Activated CD8-positive, alpha-beta T cell treated with anti-CD3 and anti-CD28 coated beads, Interleukin-2, amount 10 ng/mL, durations not matched to agents 7 days and 5 days (primary cell): ENCODE measurements around the gene ATP5PO. TPM values are rescaled to one million over a fixed set of nuclear protein-coding genes. Genes with fewer than 3 reads are reported as not detected.

Source experiments
- ATAC-seq: fragments of 150-1000 bp; cut with Tn5 transposase; one replicate; pipeline ENCODE4 v1.10.0; 2021; ENCODE audit warnings: moderate library complexity
- CTCF ChIA-PET: fragments of 350-600 bp; sonication (Branson Sonifier 250); formaldehyde crosslinking; loops from one replicate; lab custom pipeline; 2021; ENCODE audit warnings: antibody characterized with exemption; lab: Charles Lee
- POLR2A ChIA-PET: fragments of 350-600 bp; sonication (Branson Sonifier 250); formaldehyde crosslinking; loops from one replicate; lab custom pipeline; 2021; ENCODE audit warnings: antibody characterized with exemption; lab: Charles Lee
- DNase-seq: peaks from one replicate; pipeline ENCODE4 v3.0.0-alpha.2; 2020
- H3K27ac Mint-ChIP-seq: one replicate; pipeline ENCODE4 v1.8.0; 2021; ENCODE audit warnings: mild to moderate bottlenecking, mixed read lengths
- H3K27me3 Mint-ChIP-seq: one replicate; pipeline ENCODE4 v1.8.0; 2021; ENCODE audit warnings: low read depth, mixed read lengths
- H3K36me3 Mint-ChIP-seq: one replicate; pipeline ENCODE4 v1.8.0; 2021; ENCODE audit warnings: low read depth, mixed read lengths
- H3K4me1 Mint-ChIP-seq: one replicate; pipeline ENCODE4 v1.8.0; 2021; ENCODE audit warnings: low read depth, mixed read lengths
- H3K4me3 Mint-ChIP-seq: one replicate; pipeline ENCODE4 v1.8.0; 2021; ENCODE audit warnings: mild to moderate bottlenecking, mixed read lengths
- H3K9me3 Mint-ChIP-seq: one replicate; pipeline ENCODE4 v1.8.0; 2022; ENCODE audit warnings: mixed read lengths; ENCODE audit not compliant: insufficient read depth
- total RNA-seq, 2 experiments: library from RNA; stranded (reverse); gene quantifications; one replicate each; pipeline ENCODE4 v1.2.3, GENCODE V29; 2021

ATP5PO gene
- total RNA-seq, 2 experiments from 2014 or later, result 229 to 231 TPM

- Mint-ChIP-seq H3K27me3 (no peaks in the 10 kb centered on the region), H3K27ac (peak overlapping the region; percentile 98), H3K9me3 (peaks cover 8% of the 10 kb centered on the region), H3K4me3 (peak overlapping the region; percentile 63), H3K4me1 (peaks cover 78% of the 10 kb centered on the region), H3K36me3 (peaks cover 65% of the 10 kb centered on the region)
- ATAC-seq (peak; percentile 56), DNase-seq (peak; percentile 80)
- ChIA-PET POLR2A (interaction anchor here (0.6 to 4.1 kb wide), 17 partner anchors 8 to 1099 kb away, joined by 3 to 224 read pairs (median 8); partner anchors contain the start of genes ATP5PO, MRPS6 and SLC5A3), CTCF (interaction anchor here (0.7 to 5.3 kb wide), 10 partner anchors 10 to 407 kb away, joined by 3 to 49 read pairs (median 10); partner anchors contain the start of genes MRPS6, SLC5A3 and SON)
Measured at GRCh38 chr21:33949516-33950430, 34.2 kb upstream of the ATP5PO start.

GRCh38 chr21:33948951-33949444 is 33.4 kb upstream of the ATP5PO start:
- Mint-ChIP-seq H3K27me3 (no peaks in the 10 kb centered on the region), H3K27ac (peak overlapping the region; percentile 98), H3K36me3 (peaks cover 67% of the 10 kb centered on the region), H3K9me3 (peaks cover 7% of the 10 kb centered on the region), H3K4me3 (peak overlapping the region; percentile 63), H3K4me1 (peaks cover 81% of the 10 kb centered on the region)
- ATAC-seq (no peak), DNase-seq (no peak)
- ChIA-PET CTCF (interaction anchor here (0.9 to 5.3 kb wide), 9 partner anchors 11 to 399 kb away, joined by 3 to 49 read pairs (median 11); partner anchors contain the start of genes MRPS6 and SLC5A3), POLR2A (interaction anchor here (0.6 to 4.1 kb wide), 21 partner anchors 8 to 1100 kb away, joined by 3 to 224 read pairs (median 7); partner anchors contain the start of genes ATP5PO, MRPS6 and SLC5A3)

- H3K4me1 Mint-ChIP-seq, result peaks cover 81% of the 10 kb centered on the region
- peaks cover 5% of the 10 kb centered on the region for H3K9me3 Mint-ChIP-seq
- peak; percentile 95 for DNase-seq
- CTCF ChIA-PET, result interaction anchor here (0.9 to 5.3 kb wide), 11 partner anchors 9 to 400 kb away, joined by 3 to 49 read pairs (median 8); partner anchors contain the start of genes MRPS6 and SLC5A3
- peak overlapping the region; percentile 63 for H3K4me3 Mint-ChIP-seq
- H3K36me3 Mint-ChIP-seq, result peaks cover 70% of the 10 kb centered on the region
- ATAC-seq, result peak; percentile 62
- peak overlapping the region; percentile 98 for H3K27ac Mint-ChIP-seq
- H3K27me3 Mint-ChIP-seq, result no peaks in the 10 kb centered on the region
- POLR2A ChIA-PET, result interaction anchor here (0.6 to 4.1 kb wide), 26 partner anchors 9 to 1071 kb away, joined by 3 to 224 read pairs (median 7); partner anchors contain the start of genes ATP5PO, MRPS6 and SLC5A3
Measured at GRCh38 chr21:33948096-33948950, 32.7 kb upstream of the ATP5PO start.

GRCh38 chr21:33947451-33948095 is 32.0 kb upstream of the ATP5PO start:
- peaks cover 67% of the 10 kb centered on the region for H3K36me3 Mint-ChIP-seq

DNA sequence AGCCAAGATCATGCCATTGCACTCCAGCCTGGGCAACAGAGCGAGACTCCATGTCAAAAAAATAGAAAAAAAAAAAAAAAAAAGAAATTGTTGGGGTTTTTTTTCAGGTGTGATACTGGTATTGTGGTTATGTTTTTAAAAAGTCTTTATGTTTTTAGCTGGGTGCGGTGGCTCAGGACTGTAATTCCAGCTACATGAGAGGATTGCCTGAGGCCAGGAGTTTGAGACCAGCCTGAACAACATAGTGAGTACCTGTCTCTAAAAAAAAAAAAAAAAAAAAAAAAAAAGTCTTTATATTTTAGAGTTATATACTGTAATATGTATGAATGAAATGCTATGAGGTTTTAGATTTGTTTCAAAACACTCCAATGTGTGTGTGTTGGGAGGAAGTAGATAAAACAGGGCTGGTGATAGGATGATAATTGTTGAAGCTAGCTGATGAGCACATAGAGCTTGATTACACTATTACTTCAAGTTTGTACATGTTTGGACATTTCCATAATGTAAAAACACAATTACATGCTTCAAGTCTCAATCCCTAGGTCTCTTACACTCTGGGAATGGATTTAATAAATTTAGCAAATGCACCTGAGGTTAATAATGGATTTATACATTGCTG is 30.2 kb upstream of the ATP5PO start:
- Mint-ChIP-seq H3K36me3 (peaks cover 65% of the 10 kb centered on the region), H3K4me3 (no peak overlapping the region), H3K4me1 (peaks cover 65% of the 10 kb centered on the region)

More at GRCh38 chr21:33947451-33948095, 32.0 kb upstream of the ATP5PO start:
- Mint-ChIP-seq H3K9me3 (peaks cover 5% of the 10 kb centered on the region), H3K4me1 (peaks cover 75% of the 10 kb centered on the region), H3K4me3 (peak overlapping the region; percentile 63), H3K27ac (peak overlapping the region; percentile 98), H3K27me3 (no peaks in the 10 kb centered on the region)
- ATAC-seq (peak; percentile 68), DNase-seq (peak; percentile 91)
- POLR2A ChIA-PET, result interaction anchor here (0.6 to 4.1 kb wide), 15 partner anchors 12 to 1072 kb away, joined by 3 to 224 read pairs (median 9); partner anchors contain the start of genes MRPS6 and SLC5A3
- CTCF ChIA-PET, result interaction anchor here (0.9 to 5.3 kb wide), 9 partner anchors 9 to 144 kb away, joined by 3 to 49 read pairs (median 8); partner anchors contain the start of genes MRPS6 and SLC5A3

DNA sequence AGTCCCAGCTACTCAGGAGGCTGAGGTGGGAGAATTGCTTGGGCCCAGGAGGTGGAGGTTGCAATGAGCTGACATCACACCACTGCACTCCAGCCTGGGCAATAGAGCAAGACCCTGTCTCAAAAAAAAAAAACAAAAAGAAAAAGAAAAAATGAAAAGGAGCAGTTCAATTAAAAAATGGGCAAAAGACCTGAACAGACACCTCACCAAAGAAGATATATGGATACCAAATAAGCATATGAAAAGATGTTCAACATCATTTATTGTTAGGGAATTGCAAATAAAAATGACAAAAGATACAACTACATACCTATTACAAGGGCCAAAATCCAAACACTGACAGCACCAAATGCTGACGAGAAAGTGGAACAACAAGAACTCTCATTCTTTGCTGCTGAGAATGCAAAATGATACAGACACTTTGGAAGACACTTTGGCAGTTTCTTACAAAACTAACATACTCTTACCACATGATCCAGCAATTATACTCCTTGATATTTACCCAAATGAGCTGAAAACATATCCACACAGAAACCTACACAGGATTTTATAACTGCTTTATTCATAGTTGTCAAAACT is 28.7 kb upstream of the ATP5PO start:
- POLR2A ChIA-PET, result interaction anchor here (0.7 kb wide), 1 partner anchor 13 kb away, joined by 3 read pairs; no protein-coding TSS in a partner anchor
- H3K36me3 Mint-ChIP-seq, result peaks cover 67% of the 10 kb centered on the region
- peaks cover 64% of the 10 kb centered on the region for H3K4me1 Mint-ChIP-seq

More for the DNA sequence above, 30.2 kb upstream of the ATP5PO start:
- ATAC-seq, result no peak
- Mint-ChIP-seq H3K9me3 (peaks cover 5% of the 10 kb centered on the region), H3K27ac (peak overlapping the region; percentile 62), H3K27me3 (no peaks in the 10 kb centered on the region)
- ChIA-PET CTCF (interaction anchor here (0.7 to 5.3 kb wide), 4 partner anchors 9 to 129 kb away, joined by 3 to 28 read pairs (median 18); partner anchors contain the start of genes MRPS6 and SLC5A3), POLR2A (interaction anchor here (0.7 to 1.3 kb wide), 2 partner anchors 9 to 577 kb away, joined by 3 to 6 read pairs; no protein-coding TSS in a partner anchor)
- peak; percentile 17 for DNase-seq

GRCh38 chr21:33943293-33943692 is 27.7 kb upstream of the ATP5PO start:
- ChIA-PET POLR2A (interaction anchor here (1.0 to 1.4 kb wide), 2 partner anchors 9 to 10 kb away, joined by 3 to 4 read pairs; no protein-coding TSS in a partner anchor), CTCF (interaction anchor here (0.8 to 3.5 kb wide), 4 partner anchors 19 to 404 kb away, joined by 3 to 21 read pairs (median 4); no protein-coding TSS in a partner anchor)
- peaks cover 9% of the 10 kb centered on the region for H3K9me3 Mint-ChIP-seq
- peaks cover 64% of the 10 kb centered on the region for H3K4me1 Mint-ChIP-seq
- H3K4me3 Mint-ChIP-seq, result no peak overlapping the region
- no peak for ATAC-seq
- no peak overlapping the region for H3K27ac Mint-ChIP-seq
- H3K27me3 Mint-ChIP-seq, result no peaks in the 10 kb centered on the region
- DNase-seq, result peak; percentile 19
- H3K36me3 Mint-ChIP-seq, result peaks cover 76% of the 10 kb centered on the region

More for the DNA sequence above, 28.7 kb upstream of the ATP5PO start:
- ATAC-seq (no peak), DNase-seq (no peak)
- Mint-ChIP-seq H3K27ac (no peak overlapping the region), H3K27me3 (no peaks in the 10 kb centered on the region), H3K4me3 (no peak overlapping the region), H3K9me3 (peaks cover 5% of the 10 kb centered on the region)
- CTCF ChIA-PET, result interaction anchor here (1.2 kb wide), 1 partner anchor 20 kb away, joined by 3 read pairs; no protein-coding TSS in a partner anchor

DNA sequence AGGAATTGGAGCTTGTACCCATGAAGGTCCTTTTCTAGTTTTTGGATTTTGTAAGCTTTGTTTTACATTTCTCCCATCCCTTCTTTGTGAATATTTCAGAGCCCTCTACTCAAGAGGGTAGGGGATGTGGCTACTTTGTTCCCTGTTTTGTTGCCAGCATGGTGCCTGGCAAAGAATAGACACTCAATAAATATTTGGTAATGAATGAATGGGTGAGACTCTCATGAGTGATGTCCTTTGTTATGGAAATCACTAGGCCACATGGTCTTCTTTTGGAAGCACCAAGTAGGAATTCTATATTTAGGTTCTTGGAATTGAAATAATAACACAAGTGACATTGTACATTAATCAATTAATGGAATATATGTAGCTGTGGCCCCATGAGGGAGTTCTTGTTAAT is 26.8 kb upstream of the ATP5PO start:
- Mint-ChIP-seq H3K27me3 (no peaks in the 10 kb centered on the region), H3K9me3 (peaks cover 10% of the 10 kb centered on the region), H3K27ac (no peak overlapping the region), H3K36me3 (peaks cover 75% of the 10 kb centered on the region), H3K4me3 (no peak overlapping the region), H3K4me1 (peaks cover 62% of the 10 kb centered on the region)
- CTCF ChIA-PET, result interaction anchor here (0.7 to 3.5 kb wide), 3 partner anchors 18 to 244 kb away, joined by 3 to 21 read pairs (median 4); no protein-coding TSS in a partner anchor
- ATAC-seq (no peak), DNase-seq (peak; percentile 8)
- POLR2A ChIA-PET, result interaction anchor here (1.4 kb wide), 1 partner anchor 9 kb away, joined by 4 read pairs; no protein-coding TSS in a partner anchor

DNA sequence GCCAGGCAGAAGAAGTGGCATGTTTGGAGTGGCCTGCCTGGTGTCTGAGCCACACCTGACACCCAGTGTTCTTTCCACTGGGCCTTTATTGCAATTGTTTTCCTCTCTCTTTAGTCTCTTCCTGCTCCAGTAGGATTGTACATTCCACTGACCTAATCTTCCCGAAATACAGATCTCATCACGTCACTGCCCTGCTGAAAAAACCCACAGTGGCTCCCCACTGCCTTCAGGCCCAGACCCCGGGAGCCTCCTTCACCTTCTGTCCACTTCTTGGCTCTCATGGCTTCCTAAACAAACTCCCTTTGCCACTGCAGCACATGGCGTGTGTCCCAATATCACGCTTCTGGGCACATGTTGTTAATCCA is 25.3 kb upstream of the ATP5PO start:
- POLR2A ChIA-PET, result interaction anchor here (10.5 kb wide), 1 partner anchor 8 kb away, joined by 224 read pairs; no protein-coding TSS in a partner anchor
- CTCF ChIA-PET, result interaction anchor here (3.5 kb wide), 1 partner anchor 17 kb away, joined by 21 read pairs; no protein-coding TSS in a partner anchor
- Mint-ChIP-seq H3K27me3 (no peaks in the 10 kb centered on the region), H3K4me1 (peaks cover 62% of the 10 kb centered on the region), H3K9me3 (peaks cover 10% of the 10 kb centered on the region), H3K4me3 (no peak overlapping the region), H3K27ac (no peak overlapping the region), H3K36me3 (peaks cover 73% of the 10 kb centered on the region)
- DNase-seq (peak; percentile 19), ATAC-seq (no peak)
